Measurements from ENCODE around the gene TECPR2.

Gene TECPR2

GRCh38 chr14:102505775-102506625 lies 143.3 kb downstream of the TECPR2 start:
- TF ChIP-seq CTCF (IDR thresholded peaks at IDR 0.05), result no peak

GRCh38 chr14:102506626-102506925 lies 143.8 kb downstream of the TECPR2 start:
- TF ChIP-seq CTCF (IDR thresholded peaks at IDR 0.05), result no peak

GRCh38 chr14:102507081-102507856 lies 144.5 kb downstream of the TECPR2 start:
- TF ChIP-seq CTCF (IDR thresholded peaks at IDR 0.05), result no peak

- TF ChIP-seq CTCF (IDR thresholded peaks at IDR 0.05), result peak; percentile 28; the same call in 1 of the 2 replicates
Observed at GRCh38 chr14:102507857-102508312, 145.1 kb downstream of the TECPR2 start.

- TF ChIP-seq CTCF (IDR thresholded peaks at IDR 0.05), result no peak
Observed at GRCh38 chr14:102508410-102508773, 145.7 kb downstream of the TECPR2 start.

GRCh38 chr14:102508774-102509745 lies 146.3 kb downstream of the TECPR2 start:
- TF ChIP-seq CTCF (IDR thresholded peaks at IDR 0.05), result no peak
